ENCODE results near the gene COASY. TPM values are rescaled to one million over a fixed set of nuclear protein-coding genes. Genes with fewer than 3 reads are reported as not detected.
"Not testable (repeated sequence)": the region's sequence is repeated elsewhere in the genome, so short reads cannot be mapped to it uniquely, and the experiment has no call there.

COASY gene
- total RNA-seq, 2 experiments from 2014 or later, result 59.5 to 60.9 TPM

- no peaks in the 10 kb centered on the region for H3K9me3 Mint-ChIP-seq
- no peak overlapping the region for H3K27ac Mint-ChIP-seq
- no peak for ATAC-seq
- intact Hi-C loops (cut with micrococcal nuclease), result no loop called here
- POLR2A ChIA-PET, result interaction anchor here (0.6 to 1.2 kb wide), 3 partner anchors 9 to 824 kb away, joined by 3 to 6 read pairs (median 4); partner anchors contain the start of gene NAGLU
- H3K4me1 Mint-ChIP-seq (ENCODE audit: low read depth), result peaks cover 26% of the 10 kb centered on the region
- CTCF ChIA-PET, result interaction anchor here (1.6 kb wide), 1 partner anchor 8 kb away, joined by 4 read pairs; no protein-coding TSS in a partner anchor
- no peak overlapping the region for H3K4me3 Mint-ChIP-seq
- H3K36me3 Mint-ChIP-seq (ENCODE audit: low read depth), result peaks cover 13% of the 10 kb centered on the region
- DNase-seq, result no peak
- TF ChIP-seq, protein P1, sequence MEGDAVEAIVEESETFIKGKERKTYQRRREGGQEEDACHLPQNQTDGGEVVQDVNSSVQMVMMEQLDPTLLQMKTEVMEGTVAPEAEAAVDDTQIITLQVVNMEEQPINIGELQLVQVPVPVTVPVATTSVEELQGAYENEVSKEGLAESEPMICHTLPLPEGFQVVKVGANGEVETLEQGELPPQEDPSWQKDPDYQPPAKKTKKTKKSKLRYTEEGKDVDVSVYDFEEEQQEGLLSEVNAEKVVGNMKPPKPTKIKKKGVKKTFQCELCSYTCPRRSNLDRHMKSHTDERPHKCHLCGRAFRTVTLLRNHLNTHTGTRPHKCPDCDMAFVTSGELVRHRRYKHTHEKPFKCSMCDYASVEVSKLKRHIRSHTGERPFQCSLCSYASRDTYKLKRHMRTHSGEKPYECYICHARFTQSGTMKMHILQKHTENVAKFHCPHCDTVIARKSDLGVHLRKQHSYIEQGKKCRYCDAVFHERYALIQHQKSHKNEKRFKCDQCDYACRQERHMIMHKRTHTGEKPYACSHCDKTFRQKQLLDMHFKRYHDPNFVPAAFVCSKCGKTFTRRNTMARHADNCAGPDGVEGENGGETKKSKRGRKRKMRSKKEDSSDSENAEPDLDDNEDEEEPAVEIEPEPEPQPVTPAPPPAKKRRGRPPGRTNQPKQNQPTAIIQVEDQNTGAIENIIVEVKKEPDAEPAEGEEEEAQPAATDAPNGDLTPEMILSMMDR (IDR thresholded peaks at IDR 0.05), result no peak
- H3K27me3 Mint-ChIP-seq, result no peaks in the 10 kb centered on the region
Observed at GRCh38 chr17:42544874-42545283, 17.1 kb upstream of the COASY start.

- ATAC-seq; H3K9me3 Mint-ChIP-seq; DNase-seq; H3K27ac Mint-ChIP-seq; H3K27me3 Mint-ChIP-seq; H3K36me3 Mint-ChIP-seq (ENCODE audit: low read depth); H3K4me3 Mint-ChIP-seq; intact Hi-C loops (cut with micrococcal nuclease): not testable (repeated sequence)
- H3K4me1 Mint-ChIP-seq (ENCODE audit: low read depth), result peaks cover 20% of the 10 kb centered on the region
- ChIA-PET POLR2A (interaction anchor here (0.6 to 1.2 kb wide), 3 partner anchors 10 to 825 kb away, joined by 3 to 6 read pairs (median 4); partner anchors contain the start of gene NAGLU), CTCF (interaction anchor here (1.6 kb wide), 1 partner anchor 9 kb away, joined by 4 read pairs; no protein-coding TSS in a partner anchor)
Observed at GRCh38 chr17:42545755-42546505, 16.0 kb upstream of the COASY start.

- POLR2A ChIA-PET, result no interaction called here
Observed at GRCh38 chr17:42547001-42547461, 14.9 kb upstream of the COASY start.

GRCh38 chr17:42547698-42548069 lies 14.3 kb upstream of the COASY start:
- ChIA-PET CTCF (interaction anchor here (0.8 to 1.5 kb wide), 4 partner anchors 11 to 116 kb away, joined by 3 to 11 read pairs (median 4); partner anchors contain the start of gene NAGLU), POLR2A (interaction anchor here (1.7 kb wide), 1 partner anchor 12 kb away, joined by 5 read pairs; the partner anchor contains the start of gene NAGLU)
- no peaks in the 10 kb centered on the region for H3K27me3 Mint-ChIP-seq
- H3K36me3 Mint-ChIP-seq (ENCODE audit: low read depth), result no peaks in the 10 kb centered on the region
- peaks cover 14% of the 10 kb centered on the region for H3K4me1 Mint-ChIP-seq (ENCODE audit: low read depth)
- intact Hi-C loops (cut with micrococcal nuclease), result no loop called here
- TF ChIP-seq, protein P1 (IDR thresholded peaks at IDR 0.05), result no peak
- DNase-seq (no peak), ATAC-seq (no peak)
- no peak overlapping the region for H3K27ac Mint-ChIP-seq
- no peaks in the 10 kb centered on the region for H3K9me3 Mint-ChIP-seq
- H3K4me3 Mint-ChIP-seq, result no peak overlapping the region

More at GRCh38 chr17:42547001-42547461, 14.9 kb upstream of the COASY start:
- TF ChIP-seq, protein P1 (IDR thresholded peaks at IDR 0.05), result no peak
- Mint-ChIP-seq H3K9me3 (no peaks in the 10 kb centered on the region), H3K4me1 (ENCODE audit: low read depth) (peaks cover 14% of the 10 kb centered on the region), H3K27me3 (no peaks in the 10 kb centered on the region), H3K36me3 (ENCODE audit: low read depth) (no peaks in the 10 kb centered on the region), H3K27ac (no peak overlapping the region), H3K4me3 (no peak overlapping the region)
- CTCF ChIA-PET, result interaction anchor here (1.4 kb wide), 1 partner anchor 18 kb away, joined by 3 read pairs; no protein-coding TSS in a partner anchor
- ATAC-seq, result no peak
- no peak for DNase-seq
- intact Hi-C loops (cut with micrococcal nuclease), result no loop called here

DNA sequence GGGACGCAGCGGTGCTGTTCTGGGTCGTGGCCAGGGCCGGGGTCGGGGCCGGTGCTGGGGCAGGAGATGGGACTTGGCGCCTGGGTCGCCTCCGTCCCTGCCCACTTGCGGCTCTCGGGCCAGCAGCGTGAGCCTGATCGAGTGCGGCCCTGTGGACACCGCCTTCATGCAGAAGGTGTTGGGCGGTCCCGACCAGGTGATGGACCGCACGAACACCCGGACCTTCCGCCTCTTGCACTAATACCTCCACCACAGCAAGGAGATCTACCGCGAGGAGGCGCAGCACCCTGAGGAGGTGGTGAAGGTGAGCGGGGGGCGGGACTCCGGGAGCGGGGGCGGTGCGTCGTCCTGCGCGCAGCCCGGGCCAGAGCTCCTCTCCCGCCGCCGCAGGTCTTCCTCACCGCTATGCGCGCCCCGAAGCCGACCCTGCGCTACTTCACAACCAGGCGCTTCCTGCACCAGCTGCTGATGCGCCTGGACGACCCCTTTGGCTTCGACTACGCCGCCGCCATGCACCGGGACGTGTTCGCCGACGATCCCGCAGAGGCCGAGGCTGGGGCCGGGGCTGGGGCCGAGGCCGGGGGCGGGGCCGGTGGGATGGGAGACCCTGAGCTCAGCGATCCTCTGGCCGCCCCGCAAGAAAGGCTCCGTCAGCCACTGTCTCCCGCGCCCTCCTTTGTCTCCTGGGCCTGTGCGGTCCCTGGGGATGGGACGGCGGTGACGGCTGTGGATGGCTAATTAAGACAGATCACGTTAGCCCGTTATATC lies 13.7 kb upstream of the COASY start:
- ChIA-PET CTCF (interaction anchor here (0.7 to 1.5 kb wide), 11 partner anchors 11 to 388 kb away, joined by 3 to 11 read pairs (median 3); partner anchors contain the start of genes HCRT and NAGLU), POLR2A (interaction anchor here (1.2 to 1.7 kb wide), 2 partner anchors 12 to 18 kb away, joined by 3 to 5 read pairs; partner anchors contain the start of gene NAGLU)
- Mint-ChIP-seq H3K36me3 (ENCODE audit: low read depth) (peaks cover 2% of the 10 kb centered on the region), H3K27ac (no peak overlapping the region), H3K4me3 (peak overlapping the region; percentile 35), H3K9me3 (no peaks in the 10 kb centered on the region), H3K27me3 (no peaks in the 10 kb centered on the region), H3K4me1 (ENCODE audit: low read depth) (peaks cover 14% of the 10 kb centered on the region)
- TF ChIP-seq, protein P1 (IDR thresholded peaks at IDR 0.05), result peak; percentile 75
- peak; percentile 91 for DNase-seq
- peak; percentile 91 for ATAC-seq
- intact Hi-C loops (cut with micrococcal nuclease), result no loop called here
